ENCODE data around the gene MRPL55.

DNA sequence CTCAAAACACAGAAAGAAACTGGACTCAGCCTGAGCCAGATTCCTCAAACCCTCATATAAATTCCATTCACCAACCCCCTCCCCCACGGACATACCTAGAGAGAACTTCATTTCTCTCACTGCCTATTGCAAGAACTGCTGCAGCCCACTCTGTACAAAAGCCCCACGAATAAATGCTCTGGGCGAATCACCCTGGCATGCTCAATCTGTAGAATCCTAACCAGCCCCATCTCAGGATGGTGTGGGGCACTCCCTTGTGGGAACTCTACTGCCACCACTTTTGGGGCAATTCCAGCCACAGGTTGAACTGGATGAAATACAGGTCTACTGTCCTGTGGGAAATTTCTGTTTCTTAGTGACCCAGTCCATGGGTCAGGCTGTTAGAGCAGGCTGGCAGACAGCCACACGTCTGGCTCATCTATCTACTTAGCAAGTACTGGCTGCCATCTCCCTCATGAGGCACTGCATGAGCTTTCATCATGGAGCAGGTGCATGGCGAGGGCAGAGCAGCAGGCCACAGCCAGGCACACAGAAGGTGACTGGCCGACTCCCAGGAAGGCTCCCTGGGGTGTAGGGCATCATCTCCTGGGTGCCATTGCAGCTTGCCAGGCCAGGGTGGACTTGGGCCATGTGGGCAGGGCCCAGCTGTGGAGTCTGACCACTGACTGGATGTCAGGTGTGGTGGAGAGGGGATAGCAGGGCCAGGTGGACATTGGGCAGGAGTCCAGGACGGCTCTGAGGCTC, 4.4 kb downstream of the MRPL55 start:
- TF ChIP-seq POLR2A (IDR thresholded peaks at IDR 0.05; ENCODE audit: low read length), result peak; percentile 39
- TF ChIP-seq GATA1 (IDR thresholded peaks at IDR 0.05; ENCODE audit: low read depth, low read length), result no peak
